Measurements from ENCODE around the gene ATG14.
"Not testable (repeated sequence)": the region's sequence is repeated elsewhere in the genome, so short reads cannot be mapped to it uniquely, and the experiment has no call there.

ATG14 gene

GRCh38 chr14:55350461-55350860 lies 61.2 kb downstream of the ATG14 start:
- DNase-seq (ENCODE audit: low read depth): no peak

GRCh38 chr14:55349565-55349964 lies 62.1 kb downstream of the ATG14 start:
- no peak for DNase-seq (ENCODE audit: low read depth)

GRCh38 chr14:55348766-55349453 lies 62.7 kb downstream of the ATG14 start:
- no peak for DNase-seq (ENCODE audit: low read depth)

- no peak for DNase-seq (ENCODE audit: low read depth)
Measured at GRCh38 chr14:55347748-55348147, 63.9 kb downstream of the ATG14 start.

GRCh38 chr14:55347040-55347439 lies 64.6 kb downstream of the ATG14 start:
- no peak for DNase-seq (ENCODE audit: low read depth)

GRCh38 chr14:55344582-55345163 lies 67.0 kb downstream of the ATG14 start:
- DNase-seq (ENCODE audit: low read depth): not testable (repeated sequence)

- DNase-seq (ENCODE audit: low read depth): no peak
Measured at GRCh38 chr14:55341781-55342180, 69.8 kb downstream of the ATG14 start.

GRCh38 chr14:55340482-55340881 lies 71.1 kb downstream of the ATG14 start:
- no peak for DNase-seq (ENCODE audit: low read depth)

GRCh38 chr14:55339770-55340169 lies 71.9 kb downstream of the ATG14 start:
- DNase-seq (ENCODE audit: low read depth): peak; percentile 24

GRCh38 chr14:55336691-55337090 lies 74.9 kb downstream of the ATG14 start:
- DNase-seq (ENCODE audit: low read depth): no peak

GRCh38 chr14:55336162-55336561 lies 75.5 kb downstream of the ATG14 start:
- DNase-seq (ENCODE audit: low read depth): peak; percentile 58

- peak; percentile 65 for DNase-seq (ENCODE audit: low read depth)
Measured at GRCh38 chr14:55333711-55334485, 77.7 kb downstream of the ATG14 start.

GRCh38 chr14:55332654-55333570 lies 78.7 kb downstream of the ATG14 start:
- no peak for DNase-seq (ENCODE audit: low read depth)

GRCh38 chr14:55329999-55330710 lies 81.5 kb downstream of the ATG14 start:
- DNase-seq (ENCODE audit: low read depth): peak; percentile 31

- peak; percentile 36 for DNase-seq (ENCODE audit: low read depth)
Measured at GRCh38 chr14:55328317-55328716, 83.3 kb downstream of the ATG14 start.

GRCh38 chr14:55327179-55327578 lies 84.5 kb downstream of the ATG14 start:
- no peak for DNase-seq (ENCODE audit: low read depth)

- no peak for DNase-seq (ENCODE audit: low read depth)
Measured at GRCh38 chr14:55324812-55325211, 86.8 kb downstream of the ATG14 start.

GRCh38 chr14:55323910-55324309 lies 87.7 kb downstream of the ATG14 start:
- no peak for DNase-seq (ENCODE audit: low read depth)

- no peak for DNase-seq (ENCODE audit: low read depth)
Measured at GRCh38 chr14:55318694-55319093, 92.9 kb downstream of the ATG14 start.

GRCh38 chr14:55317542-55318306 lies 93.9 kb downstream of the ATG14 start:
- no peak for DNase-seq (ENCODE audit: low read depth)

- no peak for DNase-seq (ENCODE audit: low read depth)
Measured at GRCh38 chr14:55316564-55316963, 95.1 kb downstream of the ATG14 start.

All from iris pigment epithelial cell (primary cell).